ENCODE data around the gene NEK4. TPM values are rescaled to one million over a fixed set of nuclear protein-coding genes. Genes with fewer than 3 reads are reported as not detected.

Gene NEK4
- total RNA-seq, 6 experiments from 2014 or later: 19.9 to 25.0 (median 21.7) TPM

DNA sequence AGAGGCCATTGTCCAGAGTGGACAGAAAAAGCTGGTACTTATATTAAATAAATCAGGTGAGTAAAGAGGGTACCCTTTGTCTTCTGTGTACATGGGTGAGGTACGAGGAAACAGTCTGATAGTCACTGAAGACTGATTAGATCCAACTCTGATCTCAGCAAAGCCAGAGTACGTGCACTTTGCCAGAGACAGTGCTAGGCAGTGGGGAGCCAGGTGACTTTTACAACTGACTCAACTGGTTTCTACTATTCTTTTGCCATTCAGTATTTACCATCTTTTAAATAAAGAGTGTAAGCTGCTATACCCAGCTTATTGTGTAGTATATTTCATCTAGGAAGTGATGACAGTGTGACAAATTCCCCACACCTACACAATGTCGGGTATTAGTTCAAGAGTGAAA lies 81.6 kb downstream of the NEK4 start:
- H3K36me3 Mint-ChIP-seq (ENCODE audit: low read depth): peaks cover 69% of the 10 kb centered on the region
- no peaks in the 10 kb centered on the region; the same call in 1 of the 2 replicates for H3K9me3 Mint-ChIP-seq
- H3K4me3 Mint-ChIP-seq: no peak overlapping the region
- peak overlapping the region; percentile 52 for H3K27ac Mint-ChIP-seq
- peaks cover 3% of the 10 kb centered on the region for H3K27me3 Mint-ChIP-seq (ENCODE audit: insufficient read depth)
- TF ChIP-seq, protein P1, sequence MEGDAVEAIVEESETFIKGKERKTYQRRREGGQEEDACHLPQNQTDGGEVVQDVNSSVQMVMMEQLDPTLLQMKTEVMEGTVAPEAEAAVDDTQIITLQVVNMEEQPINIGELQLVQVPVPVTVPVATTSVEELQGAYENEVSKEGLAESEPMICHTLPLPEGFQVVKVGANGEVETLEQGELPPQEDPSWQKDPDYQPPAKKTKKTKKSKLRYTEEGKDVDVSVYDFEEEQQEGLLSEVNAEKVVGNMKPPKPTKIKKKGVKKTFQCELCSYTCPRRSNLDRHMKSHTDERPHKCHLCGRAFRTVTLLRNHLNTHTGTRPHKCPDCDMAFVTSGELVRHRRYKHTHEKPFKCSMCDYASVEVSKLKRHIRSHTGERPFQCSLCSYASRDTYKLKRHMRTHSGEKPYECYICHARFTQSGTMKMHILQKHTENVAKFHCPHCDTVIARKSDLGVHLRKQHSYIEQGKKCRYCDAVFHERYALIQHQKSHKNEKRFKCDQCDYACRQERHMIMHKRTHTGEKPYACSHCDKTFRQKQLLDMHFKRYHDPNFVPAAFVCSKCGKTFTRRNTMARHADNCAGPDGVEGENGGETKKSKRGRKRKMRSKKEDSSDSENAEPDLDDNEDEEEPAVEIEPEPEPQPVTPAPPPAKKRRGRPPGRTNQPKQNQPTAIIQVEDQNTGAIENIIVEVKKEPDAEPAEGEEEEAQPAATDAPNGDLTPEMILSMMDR (IDR thresholded peaks at IDR 0.05): no peak
- H3K4me1 Mint-ChIP-seq (ENCODE audit: low read depth): peaks cover 62% of the 10 kb centered on the region
- DNase-seq: no peak

DNA sequence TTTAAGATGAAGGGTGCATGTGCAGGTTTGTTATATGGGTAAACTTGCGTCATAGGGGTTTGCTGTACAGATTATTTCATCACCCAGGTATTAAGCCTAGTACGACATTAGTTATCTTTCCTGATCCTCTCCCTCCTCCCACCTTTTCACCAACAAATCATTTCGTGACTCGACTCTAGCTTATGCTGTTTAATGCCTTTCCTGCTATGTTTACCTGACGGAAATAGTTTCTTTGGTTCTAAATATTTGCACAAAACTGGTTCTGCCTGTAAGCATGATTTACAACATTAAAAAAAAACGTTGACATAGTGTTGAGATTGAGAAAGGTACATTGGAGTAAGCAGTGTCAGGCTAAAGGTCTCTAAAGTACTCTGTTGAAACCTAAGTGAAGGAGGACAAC lies 82.5 kb downstream of the NEK4 start:
- Mint-ChIP-seq H3K9me3 (no peaks in the 10 kb centered on the region; the same call in 1 of the 2 replicates), H3K27ac (peak overlapping the region; percentile 99), H3K4me3 (no peak overlapping the region; the same call in 1 of the 2 replicates), H3K27me3 (ENCODE audit: insufficient read depth) (peaks cover 3% of the 10 kb centered on the region), H3K4me1 (ENCODE audit: low read depth) (peaks cover 63% of the 10 kb centered on the region), H3K36me3 (ENCODE audit: low read depth) (peaks cover 62% of the 10 kb centered on the region)
- DNase-seq: no peak
- TF ChIP-seq, protein P1 (IDR thresholded peaks at IDR 0.05): no peak

DNA sequence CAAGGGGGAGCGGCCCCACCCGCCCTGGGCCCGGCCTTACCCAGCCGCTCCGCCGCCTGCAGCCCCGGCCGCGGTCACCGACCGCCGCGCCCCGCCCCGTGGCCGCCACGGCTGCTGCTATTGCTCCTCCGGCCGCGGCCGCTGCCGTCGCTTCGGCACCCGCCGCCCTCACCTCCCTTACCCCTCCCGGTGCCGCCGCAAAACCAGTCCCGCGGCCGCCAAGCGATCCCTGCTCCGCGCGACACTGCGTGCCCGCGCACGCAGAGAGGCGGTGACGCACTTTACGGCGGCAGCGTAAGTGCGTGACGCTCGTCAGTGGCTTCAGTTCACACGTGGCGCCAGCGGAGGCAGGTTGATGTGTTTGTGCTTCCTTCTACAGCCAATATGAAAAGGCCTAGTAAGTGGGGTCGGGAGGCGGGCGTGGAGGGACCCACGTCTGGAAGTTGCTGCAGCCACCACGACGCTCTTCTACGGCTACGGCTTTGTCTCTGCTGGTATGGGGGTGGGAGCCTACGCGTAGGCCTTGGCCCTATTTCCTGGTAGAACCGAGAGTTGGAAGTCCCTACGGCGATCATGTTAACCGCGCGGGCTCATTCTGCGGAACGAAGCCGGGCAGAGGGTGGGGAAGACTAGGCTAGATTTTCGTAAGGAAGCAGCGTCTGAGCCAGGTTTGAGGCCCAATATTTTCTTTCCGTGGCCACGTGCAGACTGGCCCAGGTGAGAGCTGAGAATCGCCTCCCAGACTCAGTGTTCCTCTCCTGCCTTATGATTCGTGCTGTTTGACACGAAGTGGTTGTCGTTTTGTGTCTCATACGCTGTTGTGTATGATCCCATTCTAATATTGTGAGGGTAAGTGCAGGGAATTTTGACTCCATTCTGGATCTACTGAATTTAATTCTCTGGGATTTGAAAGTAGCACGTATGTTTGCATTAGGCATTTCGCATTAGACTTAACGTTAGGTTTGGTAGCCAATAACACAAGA lies 84.7 kb downstream of the NEK4 start, which contains the start of the genes GNL3 and PBRM1:
TSS of gene GNL3 (plus strand) at position 324 of the 983 bp plus-strand sequence. CDS start at position 385, 61 bp downstream.
TSS of gene PBRM1 (minus strand) at position 205 of the 983 bp plus-strand sequence.
- peaks cover 3% of the 10 kb centered on the region for H3K27me3 Mint-ChIP-seq (ENCODE audit: insufficient read depth)
- H3K36me3 Mint-ChIP-seq (ENCODE audit: low read depth): peaks cover 52% of the 10 kb centered on the region
- H3K4me1 Mint-ChIP-seq (ENCODE audit: low read depth): peaks cover 70% of the 10 kb centered on the region
- peak; percentile 92 for DNase-seq
- H3K9me3 Mint-ChIP-seq: no peaks in the 10 kb centered on the region; the same call in 1 of the 2 replicates
- H3K4me3 Mint-ChIP-seq: peak within 1 kb of the TSS; percentile 100
- peak within 1 kb of the TSS; percentile 99 for H3K27ac Mint-ChIP-seq
- TF ChIP-seq, protein P1 (IDR thresholded peaks at IDR 0.05): no peak

DNA sequence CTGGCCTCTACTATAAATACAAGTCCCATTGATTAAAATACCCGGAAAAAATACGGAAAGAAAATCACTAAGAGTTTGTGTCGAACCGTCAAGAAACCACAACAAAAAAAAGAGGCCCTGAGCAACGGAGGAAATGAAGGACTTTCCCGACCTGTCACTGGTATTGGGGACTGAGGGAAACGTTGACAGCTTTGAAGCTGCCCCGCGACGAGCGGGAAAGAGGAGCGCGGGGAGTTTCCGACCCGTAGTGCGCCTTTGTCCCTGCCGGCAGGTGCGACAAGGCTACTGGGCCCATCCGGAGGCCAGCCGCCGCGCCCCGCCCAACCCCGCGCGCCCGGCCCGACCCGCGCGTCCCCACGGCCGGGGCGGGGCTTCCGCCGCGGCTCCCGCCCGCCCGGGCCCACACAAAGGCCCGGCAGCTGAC lies 85.4 kb downstream of the NEK4 start:
- DNase-seq: peak; percentile 28
- peaks cover 67% of the 10 kb centered on the region for H3K4me1 Mint-ChIP-seq (ENCODE audit: low read depth)
- peak overlapping the region; percentile 90 for H3K27ac Mint-ChIP-seq
- H3K36me3 Mint-ChIP-seq (ENCODE audit: low read depth): peaks cover 47% of the 10 kb centered on the region
- no peaks in the 10 kb centered on the region; the same call in 1 of the 2 replicates for H3K9me3 Mint-ChIP-seq
- TF ChIP-seq, protein P1 (IDR thresholded peaks at IDR 0.05): no peak
- peaks cover 3% of the 10 kb centered on the region for H3K27me3 Mint-ChIP-seq (ENCODE audit: insufficient read depth)
- peak overlapping the region; percentile 91 for H3K4me3 Mint-ChIP-seq

DNA sequence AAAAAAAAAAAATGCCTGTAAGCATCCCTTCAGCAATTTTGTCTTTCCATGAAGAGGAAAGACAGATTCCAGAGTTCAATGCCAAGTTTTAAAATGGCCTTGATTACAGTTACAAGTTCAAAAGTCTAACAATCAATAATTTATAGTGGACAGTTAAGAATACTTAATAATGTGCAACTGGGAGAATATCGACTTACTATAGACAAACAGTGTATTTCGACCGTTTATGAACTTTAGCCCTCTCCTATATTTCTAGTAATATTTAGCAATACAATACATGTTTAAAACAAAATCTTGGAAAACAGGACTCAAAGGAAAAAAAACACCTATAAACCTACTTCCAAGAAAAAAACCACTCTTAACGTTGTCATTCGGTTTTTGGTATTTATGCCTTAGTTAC lies 86.6 kb downstream of the NEK4 start:
- Mint-ChIP-seq H3K4me1 (ENCODE audit: low read depth) (peaks cover 73% of the 10 kb centered on the region), H3K36me3 (ENCODE audit: low read depth) (peaks cover 46% of the 10 kb centered on the region), H3K9me3 (no peaks in the 10 kb centered on the region; the same call in 1 of the 2 replicates), H3K27ac (peak overlapping the region; percentile 90), H3K27me3 (ENCODE audit: insufficient read depth) (peaks cover 3% of the 10 kb centered on the region; the same call in 1 of the 2 replicates), H3K4me3 (peak overlapping the region; percentile 91)
- DNase-seq: no peak
- TF ChIP-seq, protein P1 (IDR thresholded peaks at IDR 0.05): no peak

Measured in HFFc6 (cell line).